Activated CD4-positive, CD25-positive, alpha-beta regulatory T cell (primary cell): Measurements from ENCODE around the gene OR2V2.
"Not testable (repeated sequence)": the region's sequence is repeated elsewhere in the genome, so short reads cannot be mapped to it uniquely, and the experiment has no call there.

Source experiments
- DNase-seq, 4 experiments: peaks; one replicate each; lab custom pipeline; 2025; lab: John Stamatoyannopoulos, UW

Gene OR2V2

GRCh38 chr5:181146927-181147636, at the start of gene OR2V2:
Gene OR2V2, plus strand, starts transcription at chr5:181147586. Its CDS starts 7,357 bp downstream, at chr5:181154943.
- not testable (repeated sequence) for DNase-seq

- not testable (repeated sequence) for DNase-seq
Measured at GRCh38 chr5:181097759-181098491, 49.5 kb upstream of the OR2V2 start.

- DNase-seq: no peak
Measured at GRCh38 chr5:181098762-181099601, 48.4 kb upstream of the OR2V2 start.

- DNase-seq: no peak
Measured at GRCh38 chr5:181099602-181100086, 47.7 kb upstream of the OR2V2 start.

GRCh38 chr5:181100121-181100875, 47.1 kb upstream of the OR2V2 start:
- no peak for DNase-seq

GRCh38 chr5:181101030-181101641, 46.2 kb upstream of the OR2V2 start:
- not testable (repeated sequence) for DNase-seq

- DNase-seq: not testable (repeated sequence)
Measured at GRCh38 chr5:181101930-181102674, 45.3 kb upstream of the OR2V2 start.

- DNase-seq: not testable (repeated sequence)
Measured at GRCh38 chr5:181104259-181104568, 43.2 kb upstream of the OR2V2 start.

- DNase-seq: not testable (repeated sequence)
Measured at GRCh38 chr5:181104606-181105390, 42.6 kb upstream of the OR2V2 start.

GRCh38 chr5:181105391-181106025, 41.9 kb upstream of the OR2V2 start:
- DNase-seq: no peak

GRCh38 chr5:181107699-181108098, 39.7 kb upstream of the OR2V2 start:
- DNase-seq: no peak

GRCh38 chr5:181108578-181109165, 38.7 kb upstream of the OR2V2 start:
- no peak for DNase-seq

GRCh38 chr5:181109489-181110013, 37.8 kb upstream of the OR2V2 start:
- DNase-seq: no peak

- DNase-seq: no peak
Measured at GRCh38 chr5:181111010-181111409, 36.4 kb upstream of the OR2V2 start.

GRCh38 chr5:181112476-181112875, 34.9 kb upstream of the OR2V2 start:
- DNase-seq: no peak

- not testable (repeated sequence) for DNase-seq
Measured at GRCh38 chr5:181113572-181113971, 33.8 kb upstream of the OR2V2 start.

GRCh38 chr5:181114284-181114843, 33.0 kb upstream of the OR2V2 start:
- no peak for DNase-seq
